H1 (cell line): ENCODE results near the gene PLA2R1. TPM values are rescaled to one million over a fixed set of nuclear protein-coding genes. Genes with fewer than 3 reads are reported as not detected.

Experiments
- CTCF ChIA-PET: fragments of 300-600 bp; sonication (Branson Sonifier 250); formaldehyde crosslinking; loops from one replicate; lab custom pipeline; 2021; ENCODE audit not compliant: partially characterized antibody; lab: Charles Lee
- POLR2A ChIA-PET: fragments of 300-600 bp; sonication (Branson Sonifier 250); formaldehyde crosslinking; loops from one replicate; lab custom pipeline; 2021; ENCODE audit warnings: inconsistent platforms; ENCODE audit not compliant: partially characterized antibody; lab: Charles Lee
- DNase-seq, 2 experiments: peaks; one replicate each; pipeline versions ENCODE4 v3.0.0 to v3.0.0-alpha.2; 2010 to 2022; ENCODE audit warnings: low spot score in 2 of 2, low read depth in 1 of 2, mixed read lengths in 1 of 2
- FAIRE-seq: peaks from 2 replicates; lab custom pipeline; 2011; peaks lifted over from hg19 to GRCh38; lab: Jason Lieb, UNC
- H2AFZ ChIP-seq: 2 replicates; pipeline ENCODE4 v1.8.1; 2012; ENCODE audit warnings: low read length, inconsistent platforms
- H2AK5ac ChIP-seq: 2 replicates; pipeline ENCODE4 v1.6.1; 2013; ENCODE audit warnings: low read depth, low read length
- H2BK120ac ChIP-seq: replicated peaks from 2 replicates; pipeline ENCODE3; 2013; ENCODE audit warnings: low read depth, low read length, inconsistent platforms
- H2BK12ac ChIP-seq: 2 replicates; pipeline ENCODE4 v1.6.1; 2013; ENCODE audit warnings: low read depth, low read length
- H2BK15ac ChIP-seq: 2 replicates; pipeline ENCODE4 v1.6.1; 2013; ENCODE audit warnings: low read length
- H2BK20ac ChIP-seq: 2 replicates; pipeline ENCODE4 v1.6.1; 2013; ENCODE audit warnings: low read length
- H2BK5ac ChIP-seq: 2 replicates; pipeline ENCODE4 v1.6.1; 2013; ENCODE audit warnings: low read depth, low read length
- H3K14ac ChIP-seq: 2 replicates; pipeline ENCODE4 v1.6.1; 2013; ENCODE audit warnings: inconsistent platforms; ENCODE audit not compliant: insufficient read length
- H3K18ac ChIP-seq: 2 replicates; pipeline ENCODE4 v1.6.1; 2013; ENCODE audit warnings: low read length; ENCODE audit errors: extremely low read depth
- H3K23ac ChIP-seq: 2 replicates; pipeline ENCODE4 v1.6.1; 2013; ENCODE audit warnings: inconsistent platforms; ENCODE audit not compliant: insufficient read length
- H3K23me2 ChIP-seq: 2 replicates; pipeline ENCODE4 v1.6.1; 2013; ENCODE audit warnings: low read depth, low read length
- H3K27ac ChIP-seq: 2 replicates; pipeline ENCODE4 v1.6.1; 2011; ENCODE audit warnings: low read depth, low read length, inconsistent platforms
- H3K27me3 ChIP-seq, 4 experiments: replicated peaks in 1 of 4; 1 replicate in 1 of 4; 2 replicates in 3 of 4; pipeline versions ENCODE4 v1.6.1 to v1.8.1; 2011 to 2013; ENCODE audit warnings: low read length in 3 of 4, mild to moderate bottlenecking in 3 of 4, inconsistent platforms in 2 of 4, mixed read lengths in 2 of 4, moderate library complexity in 1 of 4; ENCODE audit not compliant: control insufficient read depth in 3 of 4, insufficient read depth in 3 of 4; ENCODE audit errors: extremely low read depth in 1 of 4
- H3K36me3 ChIP-seq, 4 experiments: 2 replicates each; pipeline versions ENCODE4 v1.6.1 to v1.8.1; 2011 to 2013; ENCODE audit warnings: mild to moderate bottlenecking in 4 of 4, low read length in 3 of 4, moderate library complexity in 2 of 4, control low read depth in 1 of 4, inconsistent platforms in 1 of 4; ENCODE audit not compliant: insufficient read depth in 4 of 4, control insufficient read depth in 2 of 4
- H3K4ac ChIP-seq: replicated peaks from 2 replicates; pipeline ENCODE3; 2013; ENCODE audit warnings: low read length, low read depth, mixed read lengths, inconsistent platforms; ENCODE audit not compliant: insufficient read length
- H3K4me1 ChIP-seq, 4 experiments: replicated peaks in 1 of 4; 1 replicate in 1 of 4; 2 replicates in 3 of 4; pipeline versions ENCODE4 v1.6.1 to v1.8.1; 2011 to 2013; ENCODE audit warnings: low read length in 3 of 4, inconsistent platforms in 2 of 4, mixed read lengths in 1 of 4; ENCODE audit not compliant: insufficient read depth in 4 of 4, control insufficient read depth in 3 of 4
- H3K4me2 ChIP-seq, 2 experiments: 2 replicates each; pipeline versions ENCODE4 v1.6.1 to v1.8.1; 2011 to 2013; ENCODE audit warnings: low read depth in 2 of 2, low read length in 2 of 2, control low read depth in 1 of 2, inconsistent platforms in 1 of 2, mild to moderate bottlenecking in 1 of 2; ENCODE audit not compliant: insufficient read depth in 1 of 2
- H3K4me3 ChIP-seq, 4 experiments: fragments of 200-600, 300-600 bp in 1 of 4; sonication (generic), shearing (Covaris generic), sonication (Bioruptor Twin) in 1 of 4; 2 replicates each; pipeline versions ENCODE4 v1.5.1 to v1.8.1; 2011 to 2016; ENCODE audit warnings: low read length in 4 of 4, low read depth in 3 of 4, control low read depth in 2 of 4, inconsistent platforms in 2 of 4, mild to moderate bottlenecking in 2 of 4, mixed read lengths in 1 of 4, moderate library complexity in 1 of 4; ENCODE audit not compliant: insufficient read depth in 2 of 4; ENCODE audit errors: extremely low read depth in 1 of 4
- H3K56ac ChIP-seq: replicated peaks from 2 replicates; pipeline ENCODE3; 2013; ENCODE audit warnings: low read depth, mild to moderate bottlenecking, mixed read lengths, low read length, inconsistent platforms; ENCODE audit not compliant: insufficient read length
- H3K79me1 ChIP-seq: 2 replicates; pipeline ENCODE4 v1.6.1; 2013; ENCODE audit warnings: low read depth, low read length, control low read depth
- H3K79me2 ChIP-seq, 2 experiments: 2 replicates each; pipeline versions ENCODE4 v1.6.1 to v1.8.1; 2012 to 2013; ENCODE audit warnings: low read length in 2 of 2, mild to moderate bottlenecking in 2 of 2, inconsistent platforms in 1 of 2; ENCODE audit not compliant: insufficient read depth in 2 of 2, control insufficient read depth in 1 of 2
- H3K9ac ChIP-seq, 4 experiments: replicated peaks in 1 of 4; 1 replicate in 1 of 4; 2 replicates in 3 of 4; pipeline versions ENCODE4 v1.6.1 to v1.8.1; 2011 to 2013; ENCODE audit warnings: low read depth in 3 of 4, low read length in 3 of 4, control low read depth in 2 of 4, mild to moderate bottlenecking in 2 of 4, moderate library complexity in 2 of 4, inconsistent platforms in 1 of 4; ENCODE audit errors: extremely low read depth in 1 of 4
- H3K9me3 ChIP-seq, 2 experiments: 2 replicates each; pipeline versions ENCODE4 v1.6.1 to v1.8.1; 2012 to 2013; ENCODE audit warnings: mild to moderate bottlenecking in 2 of 2, moderate library complexity in 2 of 2, control low read depth in 1 of 2, inconsistent platforms in 1 of 2, low read depth in 1 of 2, low read length in 1 of 2, mixed read lengths in 1 of 2; ENCODE audit not compliant: insufficient read depth in 2 of 2
- H4K20me1 ChIP-seq, 2 experiments: replicated peaks in 1 of 2; 2 replicates each; pipeline versions ENCODE3 to v1.8.1; 2011 to 2013; ENCODE audit warnings: inconsistent platforms in 2 of 2, low read length in 2 of 2, mild to moderate bottlenecking in 1 of 2; ENCODE audit not compliant: insufficient read depth in 2 of 2, control insufficient read depth in 1 of 2
- H4K5ac ChIP-seq: 2 replicates; pipeline ENCODE4 v1.6.1; 2013; ENCODE audit warnings: low read length, low read depth, mixed read lengths, inconsistent platforms; ENCODE audit not compliant: insufficient read length
- H4K8ac ChIP-seq: 2 replicates; pipeline ENCODE4 v1.8.0; 2013; ENCODE audit warnings: mild to moderate bottlenecking, moderate library complexity, low read length, inconsistent platforms; ENCODE audit not compliant: insufficient read depth; ENCODE audit errors: extremely low read depth
- H4K91ac ChIP-seq: replicated peaks from 2 replicates; pipeline ENCODE3; 2013; ENCODE audit warnings: low read length, mixed read lengths, inconsistent platforms; ENCODE audit not compliant: insufficient read length
- KDM5A ChIP-seq: fragments of 200-600 bp; IDR thresholded peaks from 2 replicates; pipeline ENCODE4 v1.7.1; 2012; ENCODE audit warnings: mild to moderate bottlenecking, low read length, inconsistent platforms, mixed read lengths
- MAFK ChIP-seq: IDR thresholded peaks from 2 replicates; pipeline ENCODE4 v1.6.1; 2012; ENCODE audit warnings: low read depth, mild to moderate bottlenecking, improper control_type of control experiment, low read length
- WGBS, 2 experiments: shearing (Covaris generic) in 1 of 2; methylation state at CpG; one replicate each; pipeline versions ENCODE4 v1.1.6 to v1.1.7; 2013 to 2015; ENCODE audit warnings: low lambda C conversion rate in 2 of 2, mixed read lengths in 2 of 2, inconsistent platforms in 1 of 2, low coverage in 1 of 2, missing lambda C conversion rate in 1 of 2; ENCODE audit not compliant: insufficient replicate concordance in 2 of 2, insufficient coverage in 1 of 2, insufficient read length in 1 of 2; ENCODE audit errors: extremely low coverage in 1 of 2, missing lambda C conversion rate in 1 of 2; 5-methylcytosine and 5-hydroxymethylcytosine counted together
- polyA plus RNA-seq, 7 experiments: library from polyadenylated mRNA; depleted of rRNA in 3 of 7; stranded (reverse) in 5 of 7; unstranded in 2 of 7; fragments of >200 nt in 5 of 7; fragments of 200-250 nt in 2 of 7; gene quantifications; 1 replicate in 5 of 7; 2 replicates in 1 of 7; 4 replicates in 1 of 7; pipeline versions ENCODE4 v1.2.1 to v1.2.3, GENCODE V29; 2011 to 2013; ENCODE audit warnings: missing spikeins in 2 of 7, mixed read lengths in 2 of 7
- total RNA-seq: library from RNA; stranded (reverse); fragmentation: NEBNext Ultra II Directional; extraction: Animal tissue kit (Norgen Biotek cat#: 25700); gene quantifications from 2 replicates; pipeline ENCODE4 v1.2.1, GENCODE V29; 2021

PLA2R1 gene
- total and polyA plus RNA-seq, 2 of the 8 experiments (the other 6 are each of a cell fraction or from before 2014, with no cell fraction given), result 0.65 to 1.5 TPM

DNA sequence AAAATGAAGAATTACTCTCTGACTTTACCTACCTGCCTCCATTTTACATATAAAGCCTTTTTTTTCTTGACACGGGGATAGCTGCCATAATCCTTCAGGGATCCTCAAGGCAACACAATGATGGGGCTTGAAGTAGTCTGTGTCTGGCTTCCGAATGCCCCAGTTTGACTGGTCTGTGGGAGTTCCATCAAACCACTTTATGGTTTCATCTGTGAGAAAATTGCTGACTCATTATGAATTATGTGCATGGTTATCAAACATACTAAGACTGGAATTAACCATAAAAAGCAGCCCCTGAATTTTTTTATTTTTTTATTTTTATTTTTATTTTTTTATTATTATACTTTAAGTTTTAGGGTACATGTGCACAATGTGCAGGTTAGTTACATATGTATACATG lies 117.5 kb downstream of the PLA2R1 start:
- DNase-seq, result no peak
- Histone ChIP-seq H2BK120ac (no peak overlapping the region), H3K9me3 (no peaks in the 10 kb centered on the region), H3K9ac (no peak overlapping the region), H3K79me1 (no peaks in the 10 kb centered on the region), H3K79me2 (no peaks in the 10 kb centered on the region), H2BK5ac (no peak overlapping the region), H3K4ac (no peak overlapping the region), H3K56ac (no peak overlapping the region), H4K5ac (no peak overlapping the region), H3K4me3 (no peak overlapping the region), H3K4me1 (no peaks in the 10 kb centered on the region; a peak in 1 of 7 replicates), H2BK15ac (no peak overlapping the region), H3K36me3 (no peaks in the 10 kb centered on the region), H3K23me2 (no peaks in the 10 kb centered on the region), H3K27me3 (no peaks in the 10 kb centered on the region), H2BK20ac (no peak overlapping the region), H3K4me2 (no peak overlapping the region), H2AFZ (no peak overlapping the region), H3K18ac (no peak overlapping the region), H3K23ac (no peak overlapping the region), H4K91ac (no peak overlapping the region), H2BK12ac (no peak overlapping the region), H4K8ac (no peak overlapping the region), H3K27ac (no peak overlapping the region), H3K14ac (no peak overlapping the region), H4K20me1 (no peaks in the 10 kb centered on the region), H2AK5ac (no peak overlapping the region)
- CTCF ChIA-PET, result no interaction called here
- FAIRE-seq, result no peak
- WGBS, 2 experiments, result 100% methylated on average over 2 of the region's 2 CpGs; no CpG with 5 or more reads in 1 of the 2 experiments
- POLR2A ChIA-PET, result no interaction called here
- TF ChIP-seq MAFK (peak; percentile 10; the same call in 1 of the 2 replicates), KDM5A (no peak)
